Kasumi-1 (cell line): ENCODE measurements around the gene MAP4K2.
A peak's percentile ranks its signal among the peaks of the same experiment; 100 is the strongest.

Source experiments
- DNase-seq, 2 experiments: peaks; one replicate each; lab custom pipeline; 2025; lab: John Stamatoyannopoulos, UW

MAP4K2 gene

GRCh38 chr11:64810891-64811272 is 7.9 kb upstream of the MAP4K2 start:
- no peak for DNase-seq

DNA sequence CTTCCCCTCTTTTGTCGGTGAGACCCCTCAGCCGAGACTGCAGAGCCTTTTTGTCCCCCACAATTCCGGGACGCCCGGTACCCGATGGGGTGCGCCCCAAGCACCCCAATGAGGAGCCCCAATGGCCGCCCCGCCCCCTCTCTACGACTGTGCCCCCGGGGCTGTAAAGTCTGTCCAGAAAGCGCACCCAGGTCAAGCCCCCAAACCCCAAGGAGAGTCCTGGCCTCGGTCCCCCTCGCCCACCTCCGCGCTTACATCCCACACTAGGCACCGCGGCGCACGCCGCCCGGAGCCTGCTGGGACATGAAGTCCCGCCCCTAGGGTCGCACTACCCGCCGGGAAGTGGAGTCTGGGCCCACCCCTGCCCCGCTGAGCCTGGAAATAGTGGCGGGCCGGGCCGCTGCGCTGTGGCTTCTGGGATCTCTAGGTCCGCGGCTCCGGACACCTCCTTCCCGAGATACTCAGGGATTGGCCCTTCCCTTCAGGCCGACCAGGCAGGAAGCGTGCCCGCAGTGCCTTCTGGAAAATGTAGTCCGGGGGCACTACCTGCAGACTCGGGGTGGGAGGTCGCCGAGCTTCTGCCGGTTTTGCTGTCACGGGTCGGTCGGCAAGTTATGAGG is 7.4 kb upstream of the MAP4K2 start, which contains the start of gene MEN1:
Gene MEN1, minus strand, starts transcription at position 281 of the 620 bp plus-strand sequence. CDS start 442 bp downstream, outside the sequence.
- peak; percentile 97 to 98 for DNase-seq

GRCh38 chr11:64809781-64810241 is 6.8 kb upstream of the MAP4K2 start:
- no peak for DNase-seq

- no peak for DNase-seq
These were observed 2.5 kb upstream of the MAP4K2 start for GRCh38 chr11:64805481-64805880.

- DNase-seq = peak; percentile 18 to 41
These were observed 1.6 kb upstream of the MAP4K2 start for GRCh38 chr11:64804346-64805210.

DNA sequence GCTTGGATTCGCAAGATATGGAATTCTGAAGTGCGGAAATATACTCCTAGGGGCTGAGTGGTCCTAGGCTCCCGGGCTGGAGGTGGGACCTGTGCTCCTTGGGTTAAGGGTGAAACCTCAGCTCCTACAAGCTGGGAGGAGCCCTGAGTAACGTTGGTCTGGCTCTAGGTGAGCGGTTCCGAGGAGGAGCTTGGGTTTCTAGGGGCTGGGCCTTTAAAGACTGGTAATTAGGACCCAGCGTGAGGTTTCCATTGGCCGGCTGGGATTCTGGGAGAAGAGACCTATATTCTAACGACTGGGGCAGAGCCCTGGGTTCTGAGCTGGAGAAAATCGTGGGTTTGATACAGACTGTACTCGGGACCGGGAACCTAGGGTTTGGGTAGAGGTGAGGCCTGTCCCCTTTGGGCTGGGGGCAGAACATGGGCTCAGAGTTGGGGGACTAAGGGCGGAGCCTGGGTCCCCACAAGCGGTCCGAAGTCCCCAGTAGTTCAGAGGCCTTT is 882 bp upstream of the MAP4K2 start:
- DNase-seq = no peak

DNA sequence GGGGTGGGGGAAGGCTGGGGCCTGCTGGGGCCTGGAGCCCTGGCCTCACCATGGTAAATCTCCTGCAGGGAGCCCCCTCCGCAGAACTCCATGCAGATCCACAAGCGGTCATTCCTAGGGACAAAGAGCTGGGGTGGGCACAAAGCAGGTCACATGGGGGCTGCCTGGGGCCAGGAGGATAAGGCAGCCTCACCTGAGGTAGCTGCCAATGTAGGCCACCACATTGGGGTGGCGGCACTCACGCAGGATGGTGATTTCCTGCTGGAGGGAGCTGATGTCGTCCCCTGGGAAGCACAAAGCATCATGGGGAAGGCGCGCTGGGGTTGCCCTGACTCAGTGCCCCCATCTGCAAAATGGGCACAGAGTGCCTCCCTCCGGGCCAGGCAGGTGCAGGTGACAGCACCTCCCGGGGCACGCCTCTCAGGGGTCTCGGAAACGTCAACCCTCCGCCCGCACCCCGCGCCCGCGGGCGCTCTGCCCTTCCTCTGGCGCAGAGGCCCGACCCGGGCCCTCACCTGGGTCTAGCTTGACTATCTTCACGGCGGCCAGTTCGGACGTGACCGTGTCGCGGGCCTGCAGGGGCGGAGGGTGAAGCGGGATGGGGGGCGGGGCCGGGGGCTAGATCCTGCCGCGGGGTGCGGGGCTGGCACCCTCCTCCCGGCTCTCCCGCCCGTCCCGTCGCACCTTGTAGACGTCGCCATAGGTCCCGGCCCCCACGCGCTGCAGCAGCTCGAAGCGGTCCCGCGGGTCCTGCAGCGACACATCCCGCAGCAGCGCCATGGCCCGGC is 450 bp downstream of the MAP4K2 start:
- DNase-seq = peak in 1 of 2 experiments; percentile 47

- peak; percentile 31 to 35 for DNase-seq
These were observed 1.2 kb downstream of the MAP4K2 start for GRCh38 chr11:64801561-64802369.

- DNase-seq = no peak
These were observed 1.9 kb downstream of the MAP4K2 start for GRCh38 chr11:64801158-64801464.

DNA sequence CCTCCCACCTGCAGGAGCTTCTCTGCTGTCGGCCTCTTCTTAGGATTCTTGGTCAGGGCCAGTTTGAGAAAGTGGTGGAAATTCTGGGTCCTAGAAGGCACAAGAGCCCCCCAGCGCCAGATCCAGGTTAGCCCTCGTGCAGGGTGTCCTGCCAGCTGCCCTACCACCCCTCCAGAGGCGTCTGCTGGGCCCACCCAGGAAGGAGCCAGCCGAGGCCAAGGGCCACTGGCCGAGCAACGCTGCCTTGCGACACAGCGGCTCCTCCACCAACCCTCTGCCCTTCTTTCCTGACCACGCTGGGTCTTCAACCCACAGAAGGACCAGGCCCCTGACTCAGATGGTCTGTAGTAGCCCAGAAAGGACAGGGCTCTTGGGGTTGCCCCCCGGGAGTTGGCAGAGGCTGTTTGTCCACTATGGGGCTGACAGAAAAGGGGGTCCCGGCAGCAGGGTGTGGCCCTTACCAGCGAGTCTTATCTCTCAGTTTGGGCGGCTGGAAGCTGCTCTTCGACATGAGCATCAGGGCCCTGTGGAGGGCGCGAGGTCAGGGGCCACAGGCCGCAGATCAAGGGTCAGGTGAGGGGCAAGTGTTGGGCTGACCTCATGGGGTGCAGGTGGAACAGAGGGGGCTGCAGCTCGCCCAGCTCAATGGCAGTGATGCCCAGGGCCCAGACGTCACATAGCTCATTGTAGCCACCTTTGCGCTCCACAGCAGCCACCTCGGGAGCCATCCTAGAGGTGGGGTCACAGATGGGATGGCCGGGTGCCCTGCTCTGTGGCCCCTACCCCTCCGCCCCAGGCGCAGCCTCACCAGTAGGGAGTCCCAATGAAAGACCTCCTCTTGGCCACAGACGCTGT is 2.5 kb downstream of the MAP4K2 start:
- no peak for DNase-seq

GRCh38 chr11:64799623-64800302 is 3.3 kb downstream of the MAP4K2 start:
- no peak for DNase-seq

DNA sequence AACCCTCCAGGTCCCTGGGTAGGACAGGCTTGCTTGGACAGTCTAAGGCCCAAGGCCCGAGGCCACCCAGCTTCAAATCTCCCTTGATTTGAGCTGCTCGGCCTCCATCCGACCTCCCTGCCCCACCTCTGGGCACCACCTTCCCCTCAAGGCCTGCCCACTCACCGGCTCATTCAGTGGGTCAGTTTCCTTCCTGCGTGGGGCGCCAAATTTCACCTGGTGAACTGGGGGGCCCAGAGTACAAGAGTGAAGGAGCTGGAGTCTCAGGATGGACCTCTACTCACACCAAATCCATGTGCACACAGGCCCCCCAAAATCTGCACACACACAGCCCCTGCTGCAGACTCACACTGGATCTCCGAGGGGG is 3.8 kb downstream of the MAP4K2 start:
- no peak for DNase-seq

GRCh38 chr11:64796757-64797541 is 6.1 kb downstream of the MAP4K2 start:
- no peak for DNase-seq

- no peak for DNase-seq
These were observed 6.8 kb downstream of the MAP4K2 start for GRCh38 chr11:64796047-64796756.

DNA sequence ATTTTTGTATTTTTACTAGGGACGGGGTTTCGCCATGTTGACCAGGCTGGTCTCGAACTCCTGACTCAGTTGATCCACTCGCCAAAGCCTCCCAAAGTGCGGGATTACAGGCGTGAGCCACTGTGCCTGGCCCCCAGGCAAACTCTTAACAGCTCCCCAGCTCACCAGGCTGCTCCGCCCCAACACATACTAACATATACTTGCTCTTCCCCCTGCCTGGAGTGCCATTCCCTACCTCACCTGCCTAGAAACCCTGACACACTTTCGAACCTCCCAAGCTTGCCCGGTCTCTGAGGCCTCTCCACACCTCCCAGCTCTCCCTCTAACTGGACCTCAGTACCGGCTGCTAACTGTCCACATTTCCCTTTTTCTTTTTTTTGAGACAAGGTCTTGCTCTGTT is 8.5 kb downstream of the MAP4K2 start:
- DNase-seq = no peak

GRCh38 chr11:64793271-64794160 is 9.5 kb downstream of the MAP4K2 start:
- no peak for DNase-seq

DNA sequence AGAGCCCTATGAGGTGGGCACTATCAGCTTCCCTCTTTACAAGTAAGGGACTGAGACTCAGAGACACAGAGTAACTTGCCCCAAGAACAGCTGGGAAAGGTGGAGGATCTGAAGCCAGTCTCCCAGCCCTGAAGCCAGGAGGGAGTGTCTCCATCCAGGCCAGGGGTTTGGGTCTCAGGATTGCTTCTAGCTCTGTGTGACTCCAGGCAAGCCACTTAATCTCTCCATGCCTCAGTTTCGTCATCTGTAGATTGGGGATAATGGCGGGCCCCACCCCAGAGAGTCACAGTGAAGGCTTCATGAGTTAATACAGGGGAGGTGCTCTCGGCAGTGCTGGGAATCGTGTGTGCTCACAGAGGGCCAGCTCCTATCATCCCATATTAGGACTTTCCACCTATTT is 10.5 kb downstream of the MAP4K2 start:
- DNase-seq = no peak
